Measurements from ENCODE around the gene ENTPD5.

- no peak for TF ChIP-seq CTCF (IDR thresholded peaks at IDR 0.05; ENCODE audit: insufficient read depth, low read length)
- peak; percentile 49; the same call in 1 of the 2 replicates for TF ChIP-seq POLR2AphosphoS5 (IDR thresholded peaks at IDR 0.05; ENCODE audit: low read depth)
- peak; percentile 26 for TF ChIP-seq REST (IDR thresholded peaks at IDR 0.05; ENCODE audit: insufficient replicate concordance, low read depth)
- no peak for TF ChIP-seq SPI1 (IDR thresholded peaks at IDR 0.05; ENCODE audit: borderline replicate concordance, low read depth)
- peak; percentile 51 for TF ChIP-seq GABPA (IDR thresholded peaks at IDR 0.05; ENCODE audit: low read depth)
Observed at GRCh38 chr14:73949752-73950734, 69.0 kb downstream of the ENTPD5 start, which contains the start of the genes COQ6 and FAM161B.
